K562 (cell line): Measurements from ENCODE around the gene EXOC2. TPM values are rescaled to one million over a fixed set of nuclear protein-coding genes. Genes with fewer than 3 reads are reported as not detected.

Source experiments
- CBX2 ChIP-seq: fragments of 200-600 bp; sonication (generic); IDR thresholded peaks from one replicate; pipeline ENCODE4 v1.6.1; 2012; ENCODE audit warnings: mild to moderate bottlenecking, low read length, inconsistent platforms; ENCODE audit not compliant: insufficient read depth, poor library complexity, severe bottlenecking
- CC2D1A ChIP-seq: fragments of 450-650 bp; IDR thresholded peaks from 2 replicates; pipeline ENCODE4 v1.6.1; 2017; ENCODE audit warnings: mild to moderate bottlenecking
- EWSR1 ChIP-seq: fragments of 450-650 bp; IDR thresholded peaks from 2 replicates; pipeline ENCODE4 v1.6.1; 2018; ENCODE audit warnings: borderline replicate concordance, mild to moderate bottlenecking, low read depth, moderate library complexity; ENCODE audit not compliant: partially characterized antibody
- KHSRP ChIP-seq: fragments of 450-650 bp; IDR thresholded peaks from 2 replicates; pipeline ENCODE4 v1.6.1; 2017
- KLF6 ChIP-seq: fragments of 250-450 bp; sonication (Bioruptor Pico); IDR thresholded peaks from 2 replicates; pipeline ENCODE4 v1.4.0; 2020; ENCODE audit warnings: mild to moderate bottlenecking, moderate library complexity, borderline replicate concordance
- MECOM ChIP-seq: fragments of 250-450 bp; sonication (Bioruptor Pico); IDR thresholded peaks from 2 replicates; pipeline ENCODE4 v1.8.0; 2022; ENCODE audit warnings: inconsistent platforms
- MYBL2 ChIP-seq, 2 experiments: fragments of 450-650 bp in 1 of 2; sonication (generic) in 1 of 2; formaldehyde crosslinking in 1 of 2; IDR thresholded peaks; 2 replicates each; pipeline versions ENCODE4 v1.6.1 to v1.8.1; 2017 to 2022; ENCODE audit warnings: borderline replicate concordance in 1 of 2, inconsistent platforms in 1 of 2, low read depth in 1 of 2, mild to moderate bottlenecking in 1 of 2, missing genetic modification reagents in 1 of 2, moderate library complexity in 1 of 2
- ZNF121 ChIP-seq: sonication (generic); formaldehyde crosslinking; conservative IDR thresholded peaks from 2 replicates; pipeline ENCODE4 v1.8.0; 2022; ENCODE audit warnings: missing genetic modification reagents
- polyA plus RNA-seq, 8 experiments: library from polyadenylated mRNA; depleted of rRNA in 4 of 8; stranded (reverse) in 5 of 8; unstranded in 3 of 8; fragments of >200 nt; fragmentation: Nextera tagmentation in 2 of 8; fragmentation: Illumina TruSeq in 1 of 8; extraction: Ambion mirVana in 2 of 8; extraction: Trizol in 1 of 8; gene quantifications; 2 replicates each; pipeline versions ENCODE4 v1.2.1 to v1.2.3, GENCODE V29; 2011 to 2014; ENCODE audit warnings: inconsistent platforms in 1 of 8, missing spikeins in 1 of 8
- total RNA-seq, 7 experiments: library from RNA; depleted of rRNA in 6 of 7; stranded (reverse); fragments of >200 nt in 6 of 7; fragmentation: Illumina TruSeq in 2 of 7; extraction: Trizol in 2 of 7; gene quantifications; 2 replicates each; pipeline versions ENCODE4 v1.2.1 to v1.2.3, GENCODE V29; 2011 to 2021; ENCODE audit warnings: low replicate concordance in 1 of 7
- TF ChIP-seq, protein P1 (sequence below), 2 experiments: fragments of 450-650 bp; formaldehyde crosslinking in 1 of 2; IDR thresholded peaks; 2 replicates each; pipeline versions ENCODE4 v1.4.0 to v1.6.1; 2014 to 2020; ENCODE audit warnings: mild to moderate bottlenecking in 2 of 2, borderline replicate concordance in 1 of 2, low read depth in 1 of 2
- TF ChIP-seq, protein P2 (sequence below): fragments of 450-650 bp; IDR thresholded peaks from 2 replicates; pipeline ENCODE4 v1.6.1; 2016; ENCODE audit warnings: mild to moderate bottlenecking

EXOC2 gene
- total and polyA plus RNA-seq, 9 of the 15 experiments (the other 6 are each of a cell fraction or from before 2014, with no cell fraction given) = 12.2 to 30.2 (median 24.2) TPM

DNA sequence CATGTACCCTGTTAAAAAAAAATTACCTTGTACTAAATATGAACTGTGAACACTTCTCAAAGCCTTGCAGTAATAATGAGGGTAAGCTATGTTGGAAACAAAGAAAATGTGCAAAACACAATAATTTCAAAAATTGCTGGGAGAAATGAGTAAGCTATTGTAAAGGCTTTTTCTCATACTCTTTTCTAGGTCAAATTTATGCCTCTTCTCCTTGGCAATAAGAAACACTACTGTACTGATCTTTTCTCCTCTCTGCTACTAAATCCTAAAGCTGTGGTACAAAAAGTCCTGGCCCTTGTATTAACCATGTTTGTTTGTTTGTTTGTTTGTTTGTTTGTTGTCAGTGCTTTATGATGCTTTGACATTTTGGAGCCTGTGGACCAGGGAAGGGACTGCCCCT, 18.5 kb downstream of the EXOC2 start (continued):
- TF ChIP-seq, protein P1, sequence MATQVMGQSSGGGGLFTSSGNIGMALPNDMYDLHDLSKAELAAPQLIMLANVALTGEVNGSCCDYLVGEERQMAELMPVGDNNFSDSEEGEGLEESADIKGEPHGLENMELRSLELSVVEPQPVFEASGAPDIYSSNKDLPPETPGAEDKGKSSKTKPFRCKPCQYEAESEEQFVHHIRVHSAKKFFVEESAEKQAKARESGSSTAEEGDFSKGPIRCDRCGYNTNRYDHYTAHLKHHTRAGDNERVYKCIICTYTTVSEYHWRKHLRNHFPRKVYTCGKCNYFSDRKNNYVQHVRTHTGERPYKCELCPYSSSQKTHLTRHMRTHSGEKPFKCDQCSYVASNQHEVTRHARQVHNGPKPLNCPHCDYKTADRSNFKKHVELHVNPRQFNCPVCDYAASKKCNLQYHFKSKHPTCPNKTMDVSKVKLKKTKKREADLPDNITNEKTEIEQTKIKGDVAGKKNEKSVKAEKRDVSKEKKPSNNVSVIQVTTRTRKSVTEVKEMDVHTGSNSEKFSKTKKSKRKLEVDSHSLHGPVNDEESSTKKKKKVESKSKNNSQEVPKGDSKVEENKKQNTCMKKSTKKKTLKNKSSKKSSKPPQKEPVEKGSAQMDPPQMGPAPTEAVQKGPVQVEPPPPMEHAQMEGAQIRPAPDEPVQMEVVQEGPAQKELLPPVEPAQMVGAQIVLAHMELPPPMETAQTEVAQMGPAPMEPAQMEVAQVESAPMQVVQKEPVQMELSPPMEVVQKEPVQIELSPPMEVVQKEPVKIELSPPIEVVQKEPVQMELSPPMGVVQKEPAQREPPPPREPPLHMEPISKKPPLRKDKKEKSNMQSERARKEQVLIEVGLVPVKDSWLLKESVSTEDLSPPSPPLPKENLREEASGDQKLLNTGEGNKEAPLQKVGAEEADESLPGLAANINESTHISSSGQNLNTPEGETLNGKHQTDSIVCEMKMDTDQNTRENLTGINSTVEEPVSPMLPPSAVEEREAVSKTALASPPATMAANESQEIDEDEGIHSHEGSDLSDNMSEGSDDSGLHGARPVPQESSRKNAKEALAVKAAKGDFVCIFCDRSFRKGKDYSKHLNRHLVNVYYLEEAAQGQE (IDR thresholded peaks at IDR 0.05; ENCODE audit: borderline replicate concordance) = no peak
- TF ChIP-seq, protein P1 (CRISPR knock-in tag; IDR thresholded peaks at IDR 0.05; ENCODE audit: low read depth) = no peak
- TF ChIP-seq EWSR1 (no peak), KHSRP (no peak), KLF6 (CRISPR knock-in tag) (no peak), MECOM (no peak), CBX2 (no peak), CC2D1A (no peak), MYBL2 (IDR thresholded peaks at IDR 0.05; ENCODE audit: low read depth) (no peak), MYBL2 (CRISPR knock-in tag; IDR thresholded peaks at IDR 0.05; ENCODE audit: borderline replicate concordance) (no peak), ZNF121 (CRISPR knock-in tag) (no peak)
- TF ChIP-seq, protein P2, sequence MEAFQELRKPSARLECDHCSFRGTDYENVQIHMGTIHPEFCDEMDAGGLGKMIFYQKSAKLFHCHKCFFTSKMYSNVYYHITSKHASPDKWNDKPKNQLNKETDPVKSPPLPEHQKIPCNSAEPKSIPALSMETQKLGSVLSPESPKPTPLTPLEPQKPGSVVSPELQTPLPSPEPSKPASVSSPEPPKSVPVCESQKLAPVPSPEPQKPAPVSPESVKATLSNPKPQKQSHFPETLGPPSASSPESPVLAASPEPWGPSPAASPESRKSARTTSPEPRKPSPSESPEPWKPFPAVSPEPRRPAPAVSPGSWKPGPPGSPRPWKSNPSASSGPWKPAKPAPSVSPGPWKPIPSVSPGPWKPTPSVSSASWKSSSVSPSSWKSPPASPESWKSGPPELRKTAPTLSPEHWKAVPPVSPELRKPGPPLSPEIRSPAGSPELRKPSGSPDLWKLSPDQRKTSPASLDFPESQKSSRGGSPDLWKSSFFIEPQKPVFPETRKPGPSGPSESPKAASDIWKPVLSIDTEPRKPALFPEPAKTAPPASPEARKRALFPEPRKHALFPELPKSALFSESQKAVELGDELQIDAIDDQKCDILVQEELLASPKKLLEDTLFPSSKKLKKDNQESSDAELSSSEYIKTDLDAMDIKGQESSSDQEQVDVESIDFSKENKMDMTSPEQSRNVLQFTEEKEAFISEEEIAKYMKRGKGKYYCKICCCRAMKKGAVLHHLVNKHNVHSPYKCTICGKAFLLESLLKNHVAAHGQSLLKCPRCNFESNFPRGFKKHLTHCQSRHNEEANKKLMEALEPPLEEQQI = no peak
